GM10248 (cell line): ENCODE data around the gene PXYLP1.

ENCODE experiments used
- CTCF ChIA-PET: fragments of 300-600 bp; sonication (Branson Sonifier 250); formaldehyde crosslinking; extraction: SDS; loops from one replicate; lab custom pipeline; 2021; ENCODE audit warnings: antibody characterized with exemption; lab: Yijun Ruan, JAX
- POLR2A ChIA-PET: fragments of 350-650 bp; sonication (Branson Sonifier 250); formaldehyde crosslinking; extraction: SDS; loops from one replicate; lab custom pipeline; 2020; ENCODE audit warnings: antibody characterized with exemption; lab: Yijun Ruan, JAX
- DNase-seq: peaks from one replicate; pipeline ENCODE4 v3.0.0; 2012; ENCODE audit errors: extremely low spot score
- TF ChIP-seq, protein P1 (sequence below): IDR thresholded peaks from 2 replicates; pipeline ENCODE4 v1.5.1; 2012; ENCODE audit warnings: mild to moderate bottlenecking, low read depth; ENCODE audit errors: extremely low read depth, missing control alignments, control extremely low read depth

PXYLP1 gene

DNA sequence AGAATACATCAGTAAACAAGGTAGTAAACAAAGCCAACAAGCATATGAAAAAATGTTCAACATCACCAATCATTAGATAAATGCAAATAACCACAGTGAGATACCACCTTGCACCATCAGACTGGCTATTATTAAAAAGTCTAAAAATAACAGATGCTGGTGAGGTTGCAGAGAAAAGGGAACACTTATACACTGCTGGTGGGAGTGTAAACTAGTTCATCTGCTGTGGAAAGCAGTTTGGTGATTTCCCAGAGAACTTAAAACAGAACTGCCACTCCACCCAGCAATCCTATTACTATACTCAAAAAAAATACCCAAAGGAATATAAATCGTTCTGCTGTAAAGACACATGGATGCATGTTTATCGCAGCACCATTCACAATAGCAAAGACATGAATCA, 106.4 kb downstream of the PXYLP1 start:
- ChIA-PET POLR2A (no interaction called here), CTCF (interaction anchor here (1.2 to 7.4 kb wide), 8 partner anchors 9 to 116 kb away, joined by 4 to 45 read pairs (median 12); no protein-coding TSS in a partner anchor)
- TF ChIP-seq, protein P1, sequence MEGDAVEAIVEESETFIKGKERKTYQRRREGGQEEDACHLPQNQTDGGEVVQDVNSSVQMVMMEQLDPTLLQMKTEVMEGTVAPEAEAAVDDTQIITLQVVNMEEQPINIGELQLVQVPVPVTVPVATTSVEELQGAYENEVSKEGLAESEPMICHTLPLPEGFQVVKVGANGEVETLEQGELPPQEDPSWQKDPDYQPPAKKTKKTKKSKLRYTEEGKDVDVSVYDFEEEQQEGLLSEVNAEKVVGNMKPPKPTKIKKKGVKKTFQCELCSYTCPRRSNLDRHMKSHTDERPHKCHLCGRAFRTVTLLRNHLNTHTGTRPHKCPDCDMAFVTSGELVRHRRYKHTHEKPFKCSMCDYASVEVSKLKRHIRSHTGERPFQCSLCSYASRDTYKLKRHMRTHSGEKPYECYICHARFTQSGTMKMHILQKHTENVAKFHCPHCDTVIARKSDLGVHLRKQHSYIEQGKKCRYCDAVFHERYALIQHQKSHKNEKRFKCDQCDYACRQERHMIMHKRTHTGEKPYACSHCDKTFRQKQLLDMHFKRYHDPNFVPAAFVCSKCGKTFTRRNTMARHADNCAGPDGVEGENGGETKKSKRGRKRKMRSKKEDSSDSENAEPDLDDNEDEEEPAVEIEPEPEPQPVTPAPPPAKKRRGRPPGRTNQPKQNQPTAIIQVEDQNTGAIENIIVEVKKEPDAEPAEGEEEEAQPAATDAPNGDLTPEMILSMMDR, result no peak
- no peak for DNase-seq

DNA sequence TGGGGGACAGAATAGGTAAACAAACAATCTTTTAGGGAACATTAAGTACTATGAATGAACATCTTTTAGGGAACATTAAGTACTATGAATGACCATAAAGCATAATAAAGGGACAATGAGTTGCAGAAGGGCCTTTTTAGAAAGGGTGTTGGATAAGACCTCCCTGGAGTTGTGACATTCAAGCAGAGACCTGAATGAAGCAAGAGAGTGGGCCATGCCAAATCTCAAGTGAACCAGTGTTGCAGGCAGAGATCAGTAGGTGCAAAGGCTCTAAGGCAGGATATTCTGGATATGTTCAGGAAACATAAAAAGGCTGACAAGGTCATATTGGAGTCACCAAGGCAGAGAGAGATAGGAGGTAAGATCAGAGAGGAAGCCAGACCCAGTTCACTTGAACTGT, 107.3 kb downstream of the PXYLP1 start:
- TF ChIP-seq, protein P1, result no peak
- ChIA-PET POLR2A (no interaction called here), CTCF (no interaction called here)
- DNase-seq, result no peak

DNA sequence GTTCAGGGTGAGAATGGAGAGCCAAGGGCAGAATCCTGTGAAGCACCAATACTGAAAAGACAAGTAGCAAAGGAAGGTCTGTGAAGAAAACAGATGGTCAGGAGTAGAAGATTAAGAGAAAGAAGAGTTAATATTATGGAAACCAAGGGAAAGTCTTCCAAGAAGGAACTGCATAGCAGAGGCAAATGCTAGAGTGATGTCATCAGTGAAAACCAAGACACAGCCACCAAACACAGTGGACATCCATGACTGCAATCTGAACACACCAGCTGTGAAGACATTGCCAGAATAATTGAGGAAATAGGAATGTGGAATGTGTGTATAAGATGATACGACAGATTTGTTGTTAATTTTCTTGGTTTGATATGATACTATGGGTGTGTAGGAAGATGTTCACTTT, 109.9 kb downstream of the PXYLP1 start:
- DNase-seq, result no peak
- TF ChIP-seq, protein P1, result no peak
- CTCF ChIA-PET, result interaction anchor here (1.2 kb wide), 1 partner anchor 43 kb away, joined by 3 read pairs; no protein-coding TSS in a partner anchor
- POLR2A ChIA-PET, result no interaction called here

DNA sequence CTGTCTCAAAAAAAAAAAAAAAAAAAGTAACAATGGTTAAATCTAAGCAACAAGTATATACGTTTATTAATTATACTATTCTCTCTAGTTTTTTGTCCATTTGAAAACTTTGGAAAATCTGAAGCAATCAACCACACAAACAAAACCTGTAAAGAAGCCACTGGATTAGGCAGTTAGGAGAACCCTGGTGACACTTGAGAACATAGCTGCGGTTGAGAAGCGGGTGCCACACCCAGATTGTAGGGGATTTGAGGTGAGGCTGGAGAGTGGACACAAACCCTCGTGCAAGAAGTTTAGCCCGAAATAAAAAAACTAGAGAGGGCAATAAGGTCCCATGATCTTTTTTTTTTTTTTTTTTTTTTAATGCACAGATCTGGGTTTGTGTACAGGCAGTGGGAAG, 110.8 kb downstream of the PXYLP1 start:
- CTCF ChIA-PET, result interaction anchor here (0.9 to 8.2 kb wide), 4 partner anchors 10 to 98 kb away, joined by 3 to 96 read pairs (median 3); no protein-coding TSS in a partner anchor
- DNase-seq, result no peak
- POLR2A ChIA-PET, result no interaction called here
- TF ChIP-seq, protein P1, result no peak

DNA sequence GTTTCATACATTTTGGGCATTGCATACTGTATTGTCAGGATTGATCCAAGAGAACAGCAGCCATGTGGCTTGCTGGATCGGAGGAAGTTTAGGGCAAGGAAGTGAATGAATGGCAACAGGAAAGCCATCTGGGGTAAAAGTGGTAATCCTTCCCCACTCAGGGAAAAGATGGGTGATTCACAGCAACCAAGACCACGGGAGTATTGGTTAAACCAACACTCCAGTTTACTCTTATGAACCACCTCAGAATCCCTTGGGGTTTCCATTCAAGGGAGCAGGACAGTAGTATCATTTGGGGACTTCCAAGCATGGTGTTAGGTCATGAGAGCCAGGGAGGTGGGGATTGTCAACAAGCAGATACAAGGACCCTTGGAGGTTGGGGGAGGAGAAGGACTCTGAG, 111.5 kb downstream of the PXYLP1 start:
- POLR2A ChIA-PET, result no interaction called here
- TF ChIP-seq, protein P1, result no peak
- CTCF ChIA-PET, result interaction anchor here (0.7 to 8.2 kb wide), 8 partner anchors 8 to 111 kb away, joined by 3 to 96 read pairs (median 3); no protein-coding TSS in a partner anchor
- no peak for DNase-seq

DNA sequence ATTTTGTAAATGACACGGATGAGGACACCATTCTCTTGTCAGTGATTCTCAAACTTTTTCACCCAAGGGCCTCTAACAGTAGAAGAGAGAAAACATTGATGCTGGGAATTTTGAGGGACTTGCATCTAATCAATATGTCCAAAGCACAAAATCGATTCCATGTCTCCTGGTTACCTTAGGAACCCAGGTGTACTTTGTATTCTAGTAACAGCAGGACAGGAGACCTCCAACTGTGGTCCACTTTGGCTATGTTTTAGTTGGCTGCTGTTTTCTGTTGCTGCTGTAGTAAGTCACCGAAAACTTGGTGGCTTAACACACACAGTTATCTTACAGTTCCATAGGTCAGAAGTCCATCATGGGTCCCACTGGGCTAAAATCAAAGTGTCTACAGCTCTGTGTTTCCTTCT, 112.2 kb downstream of the PXYLP1 start:
- POLR2A ChIA-PET, result no interaction called here
- CTCF ChIA-PET, result interaction anchor here (1.9 to 8.2 kb wide), 5 partner anchors 9 to 98 kb away, joined by 6 to 96 read pairs (median 8); no protein-coding TSS in a partner anchor
- DNase-seq, result no peak
- TF ChIP-seq, protein P1, result no peak
